Measurements from ENCODE around the gene MRPL58.

DNA sequence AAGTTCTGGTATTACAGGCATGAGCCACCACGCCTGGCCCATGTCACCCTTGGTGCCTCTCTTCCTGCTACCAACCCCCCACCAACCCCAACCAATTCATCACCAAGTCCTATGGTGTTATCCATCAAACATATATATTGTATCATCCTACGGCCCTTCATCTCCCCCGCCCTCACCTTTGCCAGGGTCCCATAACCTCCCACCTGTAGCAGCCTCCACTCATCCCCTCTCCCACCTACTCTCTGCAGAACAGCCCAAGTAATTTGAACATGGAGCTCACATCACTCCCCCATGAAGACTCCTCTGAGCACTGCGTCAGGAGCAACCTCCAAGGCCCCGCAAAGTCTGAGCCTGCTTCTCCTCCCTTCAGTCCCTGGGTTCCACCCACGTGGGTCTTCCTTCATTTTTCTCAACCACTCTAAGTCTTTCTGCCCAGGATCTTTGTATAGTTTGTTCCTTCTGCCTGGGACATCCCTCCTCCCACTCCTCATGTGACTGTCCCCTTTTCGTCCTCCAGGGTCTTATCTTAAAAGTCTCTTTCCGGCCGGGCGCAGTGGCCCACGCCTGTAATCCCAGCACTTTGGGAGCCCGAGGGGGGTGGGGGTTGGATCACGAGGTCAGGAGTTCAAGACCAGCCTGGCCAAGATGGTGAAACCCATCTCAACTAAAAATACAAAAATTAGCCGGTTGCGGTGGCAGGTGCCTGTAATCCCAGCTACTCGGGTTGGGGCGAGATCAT, 32.9 kb upstream of the MRPL58 start:
- TF ChIP-seq POLR2AphosphoS5 (IDR thresholded peaks at IDR 0.05) (no peak), POLR2A (IDR thresholded peaks at IDR 0.05) (no peak), EP300 (IDR thresholded peaks at IDR 0.05; ENCODE audit: low read depth) (no peak)
- TF ChIP-seq, protein P1, sequence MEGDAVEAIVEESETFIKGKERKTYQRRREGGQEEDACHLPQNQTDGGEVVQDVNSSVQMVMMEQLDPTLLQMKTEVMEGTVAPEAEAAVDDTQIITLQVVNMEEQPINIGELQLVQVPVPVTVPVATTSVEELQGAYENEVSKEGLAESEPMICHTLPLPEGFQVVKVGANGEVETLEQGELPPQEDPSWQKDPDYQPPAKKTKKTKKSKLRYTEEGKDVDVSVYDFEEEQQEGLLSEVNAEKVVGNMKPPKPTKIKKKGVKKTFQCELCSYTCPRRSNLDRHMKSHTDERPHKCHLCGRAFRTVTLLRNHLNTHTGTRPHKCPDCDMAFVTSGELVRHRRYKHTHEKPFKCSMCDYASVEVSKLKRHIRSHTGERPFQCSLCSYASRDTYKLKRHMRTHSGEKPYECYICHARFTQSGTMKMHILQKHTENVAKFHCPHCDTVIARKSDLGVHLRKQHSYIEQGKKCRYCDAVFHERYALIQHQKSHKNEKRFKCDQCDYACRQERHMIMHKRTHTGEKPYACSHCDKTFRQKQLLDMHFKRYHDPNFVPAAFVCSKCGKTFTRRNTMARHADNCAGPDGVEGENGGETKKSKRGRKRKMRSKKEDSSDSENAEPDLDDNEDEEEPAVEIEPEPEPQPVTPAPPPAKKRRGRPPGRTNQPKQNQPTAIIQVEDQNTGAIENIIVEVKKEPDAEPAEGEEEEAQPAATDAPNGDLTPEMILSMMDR (IDR thresholded peaks at IDR 0.05), result no peak

All from transverse colon (tissue), 4 donors.